Fibroblast of mammary gland (primary cell): ENCODE data around the gene IP6K1.
A peak's percentile ranks its signal among the peaks of the same experiment; 100 is the strongest.

Experiments used
- DNase-seq: peaks from one replicate; pipeline ENCODE4 v3.0.0-alpha.2; 2010; ENCODE audit warnings: low read depth
- H3K4me3 ChIP-seq: 2 replicates; pipeline ENCODE4 v1.5.1; 2011; ENCODE audit warnings: low read depth, mild to moderate bottlenecking, low read length, moderate library complexity; ENCODE audit not compliant: control insufficient read depth
- CTCF ChIP-seq: conservative IDR thresholded peaks from 2 replicates; pipeline ENCODE4 v1.5.1; 2011; ENCODE audit warnings: low read depth, low read length, inconsistent platforms; ENCODE audit not compliant: control insufficient read depth, insufficient read depth

Gene IP6K1

GRCh38 chr3:49709852-49710251, 76.5 kb downstream of the IP6K1 start:
- no peak overlapping the region for H3K4me3 ChIP-seq
- no peak for DNase-seq
- no peak for TF ChIP-seq CTCF

- H3K4me3 ChIP-seq = no peak overlapping the region
- TF ChIP-seq CTCF = no peak
- peak; percentile 52 for DNase-seq
Measured at GRCh38 chr3:49707113-49707480, 79.2 kb downstream of the IP6K1 start.

GRCh38 chr3:49706456-49707112, 79.8 kb downstream of the IP6K1 start:
- no peak for DNase-seq
- no peak for TF ChIP-seq CTCF
- no peak overlapping the region for H3K4me3 ChIP-seq

- no peak for TF ChIP-seq CTCF
- no peak overlapping the region for H3K4me3 ChIP-seq
- DNase-seq = no peak
Measured at GRCh38 chr3:49705390-49705960, 80.9 kb downstream of the IP6K1 start.

DNA sequence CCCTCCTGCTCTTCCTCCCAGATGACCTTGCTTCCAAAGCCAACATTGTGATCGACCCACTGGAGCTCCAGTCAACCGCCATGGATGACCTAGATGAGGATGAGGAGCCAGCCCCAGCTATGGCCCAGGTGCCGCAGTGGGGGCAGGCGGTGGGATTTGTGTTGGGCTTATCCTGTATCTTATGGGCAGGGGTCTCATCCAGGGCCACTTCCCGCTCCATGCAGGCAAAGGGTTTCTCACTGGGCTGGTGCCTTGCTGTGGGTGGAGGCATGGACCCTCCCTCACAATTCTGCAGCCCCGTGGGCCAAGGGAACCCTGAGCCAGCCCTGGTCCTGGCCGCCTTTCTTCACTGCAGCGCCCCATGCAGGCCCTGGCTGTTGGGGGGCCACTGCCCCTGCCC, 81.7 kb downstream of the IP6K1 start:
- no peak for TF ChIP-seq CTCF
- no peak overlapping the region for H3K4me3 ChIP-seq
- DNase-seq = no peak

GRCh38 chr3:49703956-49704355, 82.4 kb downstream of the IP6K1 start:
- DNase-seq = no peak
- no peak for TF ChIP-seq CTCF
- no peak overlapping the region for H3K4me3 ChIP-seq

DNA sequence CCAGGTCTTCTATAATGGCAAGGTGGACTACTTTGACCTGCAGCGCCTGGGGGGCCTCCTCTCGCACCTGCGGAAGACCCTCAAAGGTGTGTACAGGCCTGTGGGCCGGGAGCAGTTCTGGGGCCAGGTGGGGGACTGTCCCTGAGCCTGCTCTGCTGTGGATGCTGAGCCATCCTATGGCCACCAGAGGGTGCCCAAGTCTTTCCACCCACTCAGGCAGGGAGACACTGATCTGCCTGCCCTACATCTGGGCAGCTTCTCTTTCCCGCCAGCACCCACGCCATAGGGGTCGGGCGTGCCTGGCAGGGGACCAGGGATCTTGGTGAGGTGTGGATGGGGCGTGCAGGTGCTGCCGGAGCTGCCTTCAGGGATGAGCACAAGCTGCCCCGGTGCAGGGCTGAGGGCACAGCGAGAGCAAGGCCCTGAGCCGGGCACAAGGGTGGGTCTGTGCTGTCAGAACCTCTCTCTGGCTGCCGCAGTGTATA, 82.9 kb downstream of the IP6K1 start:
- H3K4me3 ChIP-seq = no peak overlapping the region
- peak; percentile 82 for TF ChIP-seq CTCF
- DNase-seq = peak; percentile 64
